ENCODE measurements around the gene FOXO4.

GRCh38 chrX:71128915-71129765, 33.5 kb downstream of the FOXO4 start:
- TF ChIP-seq POLR2AphosphoS5 (IDR thresholded peaks at IDR 0.05) (peak in 2 of 3 donors; percentile 75 to 83), CTCF (IDR thresholded peaks at IDR 0.05 in 8 of 11, conservative IDR thresholded peaks at IDR 0.05 in 3 of 11) (peak; percentile 72 to 88 (median 84)), POLR2A (IDR thresholded peaks at IDR 0.05) (no peak)
